GM19372 (cell line): ENCODE results near the gene NKX6-2.
"Not testable (repeated sequence)": the region's sequence is repeated elsewhere in the genome, so short reads cannot be mapped to it uniquely, and the experiment has no call there.

Experiments used
- ATAC-seq: cut with Tn5 transposase; IDR thresholded peaks from one replicate; pipeline ENCODE4 v1.9.1; 2021; ENCODE audit warnings: mild to moderate bottlenecking, low read depth, moderate library complexity; ENCODE audit not compliant: unreplicated experiment

The NKX6-2 gene

GRCh38 chr10:132743196-132743924, 42.6 kb downstream of the NKX6-2 start:
- not testable (repeated sequence) for ATAC-seq

DNA sequence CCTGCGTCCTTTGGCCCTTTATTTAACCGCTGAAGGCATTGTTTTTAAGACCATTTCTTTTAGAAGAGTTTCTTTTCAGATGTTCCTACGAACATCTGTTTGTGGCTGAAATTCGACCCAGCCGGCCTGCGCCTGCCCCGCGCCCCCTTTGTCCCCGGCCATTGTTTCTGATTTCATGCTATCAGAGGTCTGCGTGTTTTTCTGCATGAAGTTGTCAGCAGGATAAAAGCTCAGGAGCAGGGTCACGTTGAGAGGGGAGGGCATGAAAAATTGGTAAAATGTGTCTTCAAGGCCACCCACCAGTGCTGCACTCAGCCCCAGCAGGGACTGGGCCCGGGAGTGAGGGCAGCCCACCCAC, 43.1 kb downstream of the NKX6-2 start:
- no peak for ATAC-seq

- ATAC-seq = no peak
These were observed 43.6 kb downstream of the NKX6-2 start for GRCh38 chr10:132742167-132742836.

DNA sequence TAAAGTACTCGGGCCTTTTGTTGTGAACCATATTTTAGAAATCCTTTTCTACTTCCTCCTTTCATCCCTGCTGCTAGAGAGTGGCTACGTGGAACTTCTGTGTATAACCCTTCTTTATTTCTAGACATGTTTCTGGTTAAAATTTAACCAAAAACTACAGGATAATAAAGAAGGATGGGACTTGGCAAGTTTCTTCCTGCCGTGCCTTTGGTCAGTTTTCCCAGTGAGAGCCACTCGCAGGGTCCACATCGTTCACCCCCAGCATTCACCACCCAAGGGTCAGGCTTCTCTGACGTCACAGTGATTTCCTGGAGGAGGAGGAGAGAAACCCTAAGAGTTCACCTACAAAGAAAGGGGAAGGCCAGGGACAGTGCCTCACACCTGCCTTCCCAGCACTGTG, 45.4 kb downstream of the NKX6-2 start:
- no peak for ATAC-seq

DNA sequence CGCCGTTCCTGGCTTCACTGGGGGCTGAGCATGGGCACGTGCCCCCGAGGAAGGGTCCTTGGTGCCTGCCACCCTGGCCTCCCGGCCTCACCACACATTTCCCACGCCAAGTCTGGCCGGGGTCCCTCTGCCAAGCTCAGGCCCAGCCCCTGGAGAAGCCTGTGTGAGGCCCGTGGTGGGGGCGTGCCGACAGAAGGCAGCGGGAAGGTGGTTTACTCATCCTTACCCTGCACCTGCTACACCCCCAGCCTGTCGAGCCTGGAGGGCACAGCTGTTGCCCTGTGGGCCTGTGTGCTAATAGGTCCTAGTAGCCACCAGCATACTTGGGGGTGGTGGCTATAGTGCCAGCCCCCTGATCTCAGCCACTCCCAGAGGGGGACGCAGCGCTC, 46.7 kb downstream of the NKX6-2 start:
- ATAC-seq = no peak

DNA sequence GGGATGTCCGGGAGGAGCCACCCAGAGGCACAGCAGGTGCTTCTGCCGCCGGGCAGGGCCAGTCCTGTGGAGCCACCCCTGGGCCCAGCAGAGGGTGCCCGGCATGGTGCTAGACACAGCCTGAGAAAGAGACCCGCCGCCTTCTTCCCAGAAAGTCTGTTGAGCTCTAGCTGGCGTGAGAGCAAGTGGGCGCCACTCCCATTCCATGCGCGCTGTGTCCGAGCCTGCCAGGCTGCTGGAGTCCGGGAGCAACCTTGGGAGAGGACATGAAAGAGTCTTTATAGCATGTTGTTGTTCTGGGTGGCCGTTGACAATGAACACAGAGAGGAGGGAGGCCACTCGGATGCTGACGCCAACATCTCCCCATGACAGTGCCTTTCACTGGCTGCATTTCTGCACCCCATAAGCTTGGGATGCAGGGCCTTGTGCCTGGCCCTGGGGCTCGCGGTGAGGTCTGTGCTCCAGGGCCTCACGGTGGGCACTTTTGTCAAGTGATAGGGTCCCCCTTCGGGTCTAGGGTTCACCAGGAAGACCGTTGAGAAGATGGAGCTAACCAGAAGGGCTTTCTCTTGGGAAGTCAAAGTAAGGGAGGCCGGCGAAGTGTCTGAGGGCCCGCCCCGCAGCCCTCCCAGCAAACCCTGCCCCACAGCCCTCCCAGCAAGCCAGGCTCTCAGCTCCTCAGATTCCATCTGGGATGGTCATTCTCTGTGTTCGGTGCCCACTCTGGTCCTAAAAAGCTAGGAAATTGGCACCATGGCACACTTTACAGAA, 47.3 kb downstream of the NKX6-2 start:
- ATAC-seq = no peak

GRCh38 chr10:132737390-132738048, 48.4 kb downstream of the NKX6-2 start:
- ATAC-seq = no peak

GRCh38 chr10:132735923-132736391, 50.0 kb downstream of the NKX6-2 start:
- no peak for ATAC-seq

GRCh38 chr10:132735341-132735775, 50.6 kb downstream of the NKX6-2 start:
- ATAC-seq = no peak

GRCh38 chr10:132733926-132734325, 52.0 kb downstream of the NKX6-2 start:
- ATAC-seq = no peak
